Stimulated activated CD4-positive, alpha-beta T cell treated with anti-CD3 and anti-CD28 coated beads, Interleukin-12 subunit alpha, Interleukin-12 subunit beta, amount 100 ng/mL, for 4 hours (primary cell): ENCODE measurements around the gene TRPM2.

Experiments used
- DNase-seq: peaks from one replicate; pipeline ENCODE4 v3.0.0-alpha.2; 2020

The TRPM2 gene

DNA sequence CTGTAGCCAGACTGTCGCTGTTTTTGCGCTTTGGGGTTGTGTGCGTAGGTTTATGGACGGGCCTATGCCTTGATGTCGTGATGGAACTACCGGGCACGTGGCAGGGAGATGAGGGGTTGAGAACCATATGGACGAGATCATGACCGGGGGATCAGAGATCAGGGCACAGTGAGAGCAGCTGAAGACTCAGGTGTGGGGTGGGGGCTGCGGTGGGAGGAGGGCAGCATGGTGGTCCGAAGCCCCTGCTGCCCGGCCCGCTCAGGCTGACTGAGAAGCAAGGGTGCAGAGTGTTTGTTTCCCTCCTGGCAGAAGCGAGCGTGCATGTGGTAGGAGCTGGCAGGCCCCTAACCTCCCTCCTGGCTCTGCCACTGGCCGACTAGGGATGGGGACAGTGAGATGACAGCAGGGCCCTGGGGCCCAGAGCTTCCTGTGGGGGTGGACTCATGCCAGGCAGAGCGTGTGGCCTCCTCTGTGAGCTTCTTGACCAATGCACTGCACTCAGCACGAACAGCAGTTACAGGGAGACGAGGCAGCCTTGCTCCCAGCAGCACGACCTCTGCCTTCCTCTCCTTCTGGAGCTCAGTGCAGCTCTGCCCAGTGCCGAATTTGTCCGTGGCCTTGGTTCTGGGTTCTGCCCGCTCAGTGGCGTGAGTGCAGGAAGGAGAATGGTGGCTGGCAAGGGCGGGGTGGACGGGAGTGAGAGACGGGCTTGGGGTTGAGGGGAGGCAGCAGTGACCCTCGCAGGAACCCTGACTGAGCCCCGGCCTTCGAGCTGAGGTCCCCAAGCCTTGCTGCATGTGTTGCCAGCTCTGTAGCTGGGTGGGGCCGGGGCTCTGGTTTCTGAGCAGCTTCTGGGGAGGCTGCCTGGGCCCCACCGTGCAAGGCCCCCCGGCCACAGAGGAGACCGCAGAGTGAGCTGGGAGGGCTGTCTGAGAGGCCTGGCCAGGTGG, 79.7 kb downstream of the TRPM2 start:
- DNase-seq: no peak

DNA sequence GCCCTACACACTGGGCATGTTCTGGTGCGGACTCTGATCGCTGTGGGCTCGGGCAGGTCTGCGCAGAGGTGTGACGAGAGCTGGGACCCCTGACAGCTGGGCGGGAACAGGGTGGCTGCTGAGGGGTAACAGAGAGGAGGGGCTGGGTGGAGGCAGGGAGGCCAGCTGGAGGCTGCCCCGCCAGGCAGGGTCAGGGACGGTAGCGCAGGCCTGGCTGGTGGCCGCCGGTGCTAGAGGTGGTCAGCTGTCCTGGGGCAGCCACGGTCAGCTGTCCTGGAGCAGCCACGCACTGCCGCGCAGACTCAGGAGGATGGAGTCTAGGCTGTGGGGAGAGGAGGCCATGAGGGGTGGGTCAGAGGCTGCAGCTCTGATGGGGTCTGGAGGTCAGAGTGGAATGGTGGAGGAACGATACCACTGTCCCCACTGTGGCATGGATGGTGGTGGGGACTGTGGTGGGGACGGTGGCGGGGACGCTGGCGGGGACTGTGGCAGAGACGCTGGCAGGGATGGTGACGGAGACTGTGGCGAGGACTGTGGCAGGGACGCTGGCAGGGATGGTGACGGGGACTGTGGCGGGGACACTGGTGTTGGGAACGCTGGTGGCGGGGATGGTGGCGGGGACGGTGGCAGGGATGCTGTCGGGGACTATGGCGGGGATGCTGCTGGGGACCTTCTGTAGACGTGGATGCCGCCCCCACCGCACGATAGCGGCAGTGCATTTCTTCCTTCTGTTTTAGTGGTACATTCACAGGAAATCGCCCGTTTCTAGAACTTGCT, 80.6 kb downstream of the TRPM2 start:
- no peak for DNase-seq

DNA sequence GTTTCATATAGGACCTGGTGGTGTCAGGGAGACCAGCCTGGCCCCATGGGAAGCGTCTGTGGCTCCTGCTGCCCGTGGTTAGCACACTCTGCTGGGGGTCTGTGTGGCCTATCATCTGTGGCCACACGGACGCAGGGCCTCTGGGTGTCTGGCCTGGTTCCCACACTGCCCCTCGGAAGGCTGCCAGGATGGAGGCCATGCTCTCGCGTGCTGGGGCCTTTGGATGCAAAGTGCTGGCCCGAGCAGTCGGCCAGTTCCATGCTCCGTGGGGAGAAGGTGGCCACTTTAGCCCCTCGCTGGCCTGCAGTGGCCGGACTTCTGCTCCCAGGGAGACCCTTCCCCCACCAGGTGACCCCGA, 81.1 kb downstream of the TRPM2 start:
- no peak for DNase-seq

- no peak for DNase-seq
These were observed 81.7 kb downstream of the TRPM2 start for GRCh38 chr21:44434936-44435635.

- no peak for DNase-seq
These were observed 82.7 kb downstream of the TRPM2 start for GRCh38 chr21:44436111-44436611.

DNA sequence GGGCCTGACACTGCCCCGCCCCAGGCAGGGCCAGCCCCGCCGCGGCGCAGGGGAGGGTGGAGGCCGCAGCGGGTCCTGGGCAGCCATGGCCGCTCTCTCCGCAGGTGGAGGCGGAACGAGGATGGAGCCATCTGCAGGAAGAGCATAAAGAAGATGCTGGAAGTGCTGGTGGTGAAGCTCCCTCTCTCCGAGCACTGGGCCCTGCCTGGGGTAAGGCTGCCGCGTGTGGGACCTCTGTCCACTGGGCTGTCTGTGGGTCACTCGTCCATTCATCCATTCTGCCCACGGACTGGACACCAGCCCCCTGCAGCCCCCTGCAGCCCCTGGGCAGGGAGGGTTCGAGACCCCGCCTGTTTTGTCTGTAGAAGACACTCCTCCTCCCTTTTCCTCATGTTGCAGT, 83.5 kb downstream of the TRPM2 start:
- no peak for DNase-seq

GRCh38 chr21:44437371-44437695, 83.9 kb downstream of the TRPM2 start:
- DNase-seq: no peak

DNA sequence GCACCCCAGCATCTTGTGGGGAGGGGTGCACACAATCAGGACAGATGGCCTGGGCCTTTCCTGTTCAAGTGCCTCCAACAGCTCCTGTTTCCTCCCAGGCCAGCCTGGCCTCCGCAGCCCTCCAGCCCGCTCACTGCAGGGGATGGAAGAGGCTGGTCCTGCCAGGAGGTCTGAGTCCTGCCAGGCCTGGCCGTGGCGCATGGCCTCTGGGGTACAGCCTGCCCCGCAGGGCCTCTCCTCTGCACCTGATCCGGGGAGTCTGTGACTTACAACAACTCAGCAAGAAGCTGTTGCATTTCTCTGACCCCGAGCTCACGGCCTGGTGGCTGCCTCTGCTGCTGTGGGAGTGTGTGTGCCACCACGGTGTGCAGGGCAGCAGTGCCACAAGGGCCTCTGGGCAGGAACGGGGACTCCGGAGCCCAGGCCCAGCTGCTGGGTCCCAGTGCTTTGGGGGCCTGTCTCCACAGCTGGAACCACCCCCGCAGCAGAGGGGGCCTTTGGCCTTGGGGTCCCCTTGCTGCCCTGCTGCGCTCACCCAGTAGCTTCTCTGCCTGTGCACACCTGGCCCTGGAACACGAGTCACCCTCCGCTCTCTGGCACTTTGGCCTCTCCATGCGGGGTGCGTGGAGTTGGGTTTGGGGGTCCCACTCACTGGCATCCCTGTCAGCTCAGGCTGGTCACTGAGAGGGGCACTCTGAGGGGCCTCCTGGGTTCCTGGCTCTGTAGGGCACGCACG, 84.4 kb downstream of the TRPM2 start:
- DNase-seq: no peak

DNA sequence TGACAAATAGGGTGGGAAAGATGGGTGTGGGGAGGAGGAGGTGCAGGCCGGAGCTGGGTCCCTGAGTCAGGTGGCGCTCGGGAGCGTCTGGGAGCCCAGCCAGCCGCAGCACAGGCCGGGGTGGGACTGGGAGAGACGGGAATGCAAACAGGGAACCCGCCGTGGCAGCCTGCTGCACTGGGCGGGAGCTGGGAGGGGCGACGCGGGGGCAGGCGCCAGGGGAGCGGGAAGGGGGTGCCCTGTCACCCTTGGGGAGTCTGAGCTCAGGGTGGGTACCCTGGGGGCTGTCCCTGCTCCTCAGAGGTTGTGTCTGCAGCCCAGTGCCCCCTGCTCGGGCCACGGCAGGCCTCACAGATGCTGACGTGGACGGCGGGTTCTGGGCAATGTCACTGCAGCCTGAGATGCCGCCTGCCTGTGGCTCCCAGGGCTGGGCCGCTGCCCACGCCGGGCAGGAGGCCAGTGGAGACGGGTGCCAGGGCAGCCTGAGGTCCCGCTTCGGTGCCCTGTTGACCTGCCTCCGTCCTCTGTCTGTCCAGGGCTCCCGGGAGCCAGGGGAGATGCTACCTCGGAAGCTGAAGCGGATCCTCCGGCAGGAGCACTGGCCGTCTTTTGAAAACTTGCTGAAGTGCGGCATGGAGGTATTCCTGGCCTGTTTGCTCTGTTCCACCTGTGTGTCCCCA, 85.2 kb downstream of the TRPM2 start:
- no peak for DNase-seq

- no peak for DNase-seq
These were observed 85.8 kb downstream of the TRPM2 start for GRCh38 chr21:44439211-44439600.

GRCh38 chr21:44440241-44441040, 87.0 kb downstream of the TRPM2 start:
- DNase-seq: no peak

DNA sequence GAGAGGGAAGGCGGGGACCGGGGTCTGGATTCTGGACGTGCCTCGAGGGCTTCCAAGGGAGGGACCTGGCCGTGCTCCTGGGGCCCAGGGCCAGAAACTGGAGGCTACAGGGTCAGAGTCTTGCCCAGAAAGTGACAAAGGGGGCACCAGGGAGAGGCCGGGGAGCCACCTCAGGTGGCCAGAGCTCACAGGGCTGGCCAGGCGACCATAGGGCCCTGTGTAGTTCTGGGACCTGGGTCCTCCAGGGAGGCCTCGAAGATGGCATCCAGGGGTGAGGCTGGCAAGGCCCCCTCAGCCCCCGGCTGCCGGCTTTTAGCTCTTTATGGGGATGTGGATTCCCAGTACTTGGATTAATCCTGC, 87.6 kb downstream of the TRPM2 start:
- DNase-seq: no peak

GRCh38 chr21:44441581-44442265, 88.3 kb downstream of the TRPM2 start:
- DNase-seq: no peak

DNA sequence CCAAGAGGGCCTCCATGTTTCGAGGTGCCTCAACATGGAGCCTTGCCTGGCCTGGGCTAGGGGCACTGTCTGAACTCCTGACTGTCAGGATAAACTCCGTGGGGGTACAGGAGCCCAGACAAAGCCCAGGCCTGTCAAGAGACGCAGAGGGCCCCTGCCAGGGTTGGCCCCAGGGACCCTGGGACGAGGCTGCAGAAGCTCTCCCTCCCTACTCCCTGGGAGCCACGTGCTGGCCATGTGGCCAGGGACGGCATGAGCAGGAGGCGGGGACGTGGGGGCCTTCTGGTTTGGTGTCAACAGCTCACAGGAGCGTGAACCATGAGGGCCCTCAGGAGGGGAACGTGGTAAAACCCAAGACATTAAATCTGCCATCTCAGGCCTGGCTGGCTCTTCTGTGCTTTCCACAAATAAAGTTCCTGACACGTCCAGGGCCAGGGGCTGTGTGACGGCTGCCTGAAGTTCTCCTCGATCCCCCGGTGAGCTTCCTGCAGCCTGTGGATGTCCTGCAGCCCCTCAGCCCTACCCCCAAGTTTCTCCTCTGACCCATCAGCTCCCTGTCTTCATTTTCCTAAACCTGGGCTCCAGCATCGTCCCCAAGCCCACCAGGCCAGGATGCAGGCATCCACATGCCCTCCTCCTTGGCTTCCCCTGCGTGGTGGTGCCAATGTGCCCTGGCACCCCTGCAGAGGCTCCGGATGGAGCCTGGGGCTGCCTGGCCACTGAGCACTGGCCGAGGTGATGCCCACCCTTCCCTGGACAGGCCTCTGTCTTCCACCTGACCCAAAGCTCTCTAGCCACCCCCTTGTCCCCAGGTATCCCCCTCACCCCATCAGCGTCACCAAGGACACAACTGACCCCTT, 89.1 kb downstream of the TRPM2 start:
- DNase-seq: no peak

- DNase-seq: no peak
These were observed 90.0 kb downstream of the TRPM2 start for GRCh38 chr21:44443291-44443890.

GRCh38 chr21:44443891-44444285, 90.5 kb downstream of the TRPM2 start:
- no peak for DNase-seq

GRCh38 chr21:44444286-44444931, 91.0 kb downstream of the TRPM2 start:
- DNase-seq: no peak

GRCh38 chr21:44445145-44445812, 91.9 kb downstream of the TRPM2 start:
- no peak for DNase-seq
